Measurements from ENCODE around the gene B4GALT2. TPM values are rescaled to one million over a fixed set of nuclear protein-coding genes. Genes with fewer than 3 reads are reported as not detected.

B4GALT2 gene
- total RNA-seq, 4 donors from 2014 or later, result 2.3 to 45.8 (median 18.5) TPM

DNA sequence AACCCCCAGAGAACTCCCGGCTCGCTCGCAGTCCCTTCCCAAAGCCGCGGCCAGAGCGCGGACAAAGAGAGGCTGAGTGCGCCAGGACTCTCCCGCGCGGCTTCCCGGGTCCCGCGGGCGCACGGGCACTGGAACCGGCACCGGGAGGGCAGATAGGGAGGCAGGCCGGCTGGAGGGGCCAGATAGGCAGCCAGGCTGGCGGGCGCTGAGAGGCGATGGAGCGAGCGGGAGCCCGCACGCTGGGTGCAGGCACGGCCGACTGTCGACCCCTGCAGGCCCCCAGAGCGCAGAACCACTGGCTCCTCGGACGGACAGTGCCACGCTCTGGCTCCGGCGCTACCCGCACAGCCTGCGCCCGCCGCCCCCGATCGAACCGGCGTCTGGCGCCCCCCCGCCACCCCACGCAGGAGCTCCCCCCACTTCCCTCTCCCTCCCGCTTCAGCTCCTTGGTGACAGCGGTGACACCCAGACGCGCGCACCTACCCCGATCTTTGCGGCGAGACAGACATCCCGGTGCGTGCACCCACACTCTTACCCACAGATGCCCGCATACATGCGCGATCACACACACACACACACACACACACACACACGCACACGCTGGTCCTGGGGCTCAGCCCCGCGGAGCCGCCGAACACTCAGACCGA, 51.7 kb downstream of the B4GALT2 start:
- Histone ChIP-seq H3K9me3 (no peaks in the 10 kb centered on the region), H3K36me3 (no peaks in the 10 kb centered on the region), H3K27ac (peak overlapping the region; percentile 90 to 94), H3K4me1 (peaks cover 0 to 17% of the 10 kb centered on the region in 2 donors), H3K27me3 (no peaks in the 10 kb centered on the region), H3K4me3 (peak overlapping the region; percentile 64 to 84)
- DNase-seq, result peak; percentile 45 to 57
- TF ChIP-seq POLR2A (IDR thresholded peaks at IDR 0.05) (no peak), CTCF (IDR thresholded peaks at IDR 0.05) (peak in 3 of 4 experiments; percentile 1 to 36 (median 9))
- intact Hi-C loops (cut with DNase I; ENCODE audit: low total_unique reads), result no loop called here

GRCh38 chr1:44031252-44032169, 52.5 kb downstream of the B4GALT2 start, which contains the start of gene SLC6A9:
Gene SLC6A9, minus strand, starts transcription at chr1:44031462. Its CDS starts 7,185 bp downstream, at chr1:44024277.
- peaks cover 0 to 17% of the 10 kb centered on the region in 2 donors for H3K4me1 ChIP-seq
- intact Hi-C loops (cut with DNase I; ENCODE audit: low total_unique reads), result no loop called here
- peak; percentile 83 to 87 for DNase-seq

GRCh38 chr1:44032170-44032790, 53.3 kb downstream of the B4GALT2 start:
- no peak overlapping the region for H3K4me3 ChIP-seq
- H3K36me3 ChIP-seq, result no peaks in the 10 kb centered on the region
- intact Hi-C loops (cut with DNase I; ENCODE audit: low total_unique reads), result no loop called here
- no peaks in the 10 kb centered on the region for H3K27me3 ChIP-seq
- no peaks in the 10 kb centered on the region for H3K9me3 ChIP-seq
- TF ChIP-seq CTCF (IDR thresholded peaks at IDR 0.05) (no peak), POLR2A (IDR thresholded peaks at IDR 0.05) (no peak)
- no peak for DNase-seq
- peaks cover 0 to 17% of the 10 kb centered on the region in 2 donors for H3K4me1 ChIP-seq
- H3K27ac ChIP-seq, result peak overlapping the region; percentile 90 to 94

More at GRCh38 chr1:44031252-44032169, 52.5 kb downstream of the B4GALT2 start, which contains the start of gene SLC6A9:
- H3K4me3 ChIP-seq, result peak within 1 kb of the TSS; percentile 64 to 84
- no peaks in the 10 kb centered on the region for H3K9me3 ChIP-seq
- no peaks in the 10 kb centered on the region for H3K27me3 ChIP-seq
- TF ChIP-seq CTCF (IDR thresholded peaks at IDR 0.05), result no peak
- TF ChIP-seq POLR2A (IDR thresholded peaks at IDR 0.05), result peak; percentile 14 to 34
- no peaks in the 10 kb centered on the region for H3K36me3 ChIP-seq
- H3K27ac ChIP-seq, result peak within 1 kb of the TSS; percentile 90 to 94

DNA sequence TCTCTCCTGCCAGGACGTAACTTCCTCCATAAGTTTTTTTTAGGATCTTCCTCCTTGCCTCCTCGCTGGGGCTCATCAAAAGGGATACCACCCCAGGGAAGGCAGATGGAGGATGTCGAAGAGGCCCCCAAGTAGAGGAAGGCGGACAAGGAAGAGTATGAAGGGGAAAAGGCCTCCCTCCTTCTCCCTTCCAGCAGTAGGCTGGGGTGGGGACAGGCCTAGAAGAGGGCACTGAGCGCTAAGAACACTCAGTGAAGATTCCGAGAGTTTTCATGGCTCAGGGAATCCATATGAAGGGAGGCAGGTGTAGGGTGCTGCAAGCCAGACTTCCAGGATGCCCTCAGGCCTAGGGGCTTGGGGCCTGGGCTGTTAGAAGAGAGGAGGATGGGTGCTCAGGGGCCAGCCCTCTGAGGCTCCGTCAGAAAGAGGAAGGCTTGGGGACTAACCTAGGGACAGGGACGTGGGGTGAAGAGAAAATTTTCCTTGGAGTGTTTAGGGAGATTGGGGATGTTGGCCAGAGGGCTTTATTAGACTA, 54.1 kb downstream of the B4GALT2 start:
- Histone ChIP-seq H3K9me3 (no peaks in the 10 kb centered on the region), H3K27ac (peak overlapping the region; percentile 26 to 94), H3K27me3 (no peaks in the 10 kb centered on the region), H3K36me3 (no peaks in the 10 kb centered on the region), H3K4me3 (no peak overlapping the region), H3K4me1 (peaks cover 0 to 17% of the 10 kb centered on the region in 2 donors)
- no peak for TF ChIP-seq POLR2A (IDR thresholded peaks at IDR 0.05)
- no peak for DNase-seq
- intact Hi-C loops (cut with DNase I; ENCODE audit: low total_unique reads), result no loop called here

DNA sequence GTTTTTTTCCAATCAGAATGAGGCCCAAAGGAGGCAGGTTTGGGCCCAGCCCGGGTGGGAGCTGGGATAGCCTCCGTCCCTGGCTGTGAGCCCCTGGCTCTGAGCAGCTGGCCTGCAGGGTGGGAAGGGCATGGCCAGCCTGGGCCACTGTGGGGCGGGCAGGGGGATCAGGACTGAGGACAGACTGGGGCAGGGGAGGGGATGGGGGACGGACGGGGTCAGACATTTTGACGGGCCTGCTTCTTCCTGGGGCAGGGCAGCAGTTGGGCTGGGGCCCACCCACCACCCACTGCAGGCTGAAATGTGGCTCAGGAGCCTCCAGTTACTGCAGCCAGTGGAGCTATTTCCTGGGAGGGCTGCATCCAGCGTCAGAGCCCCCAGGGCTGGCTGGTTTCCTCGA, 54.7 kb downstream of the B4GALT2 start:
- intact Hi-C loops (cut with DNase I; ENCODE audit: low total_unique reads), result no loop called here
- Histone ChIP-seq H3K27me3 (no peaks in the 10 kb centered on the region), H3K9me3 (no peaks in the 10 kb centered on the region), H3K4me1 (peaks cover 0 to 17% of the 10 kb centered on the region in 2 donors), H3K27ac (peak overlapping the region; percentile 26 to 94), H3K4me3 (no peak overlapping the region), H3K36me3 (no peaks in the 10 kb centered on the region)
- no peak for TF ChIP-seq POLR2A (IDR thresholded peaks at IDR 0.05)
- TF ChIP-seq CTCF (IDR thresholded peaks at IDR 0.05), result no peak
- no peak for DNase-seq
